Frontal cortex (tissue), 4 donors: ENCODE results near the gene HMGCLL1. TPM values are rescaled to one million over a fixed set of nuclear protein-coding genes. Genes with fewer than 3 reads are reported as not detected.
A peak's percentile ranks its signal among the peaks of the same experiment; 100 is the strongest.

Source experiments
- DNase-seq, 2 donors: peaks; one replicate each; pipeline ENCODE4 v3.0.0; 2012; ENCODE audit warnings: low spot score in 2 of 2
- FAIRE-seq: peaks from 2 replicates; lab custom pipeline; 2012; peaks lifted over from hg19 to GRCh38; lab: Jason Lieb, UNC
- total RNA-seq: library from RNA; depleted of rRNA; stranded (reverse); fragments of >200 nt; gene quantifications from one replicate; pipeline ENCODE4 v1.2.3, GENCODE V29; 2014
- donor health status: control.
- donor health status: control.
- donor health status: control.

HMGCLL1 gene
- 68.9 TPM for total RNA-seq

- no peak for FAIRE-seq
- peak; percentile 47 to 67 for DNase-seq
Observed at GRCh38 chr6:55578537-55579363, at the start of gene HMGCLL1. HMGCLL1 (minus strand) TSS chr6:55579192; CDS start chr6:55579055, 137 bp downstream.

GRCh38 chr6:55621993-55622392 is 43.0 kb upstream of the HMGCLL1 start:
- FAIRE-seq (no peak), DNase-seq (no peak)

- DNase-seq (no peak), FAIRE-seq (no peak)
Observed at GRCh38 chr6:55621244-55621643, 42.3 kb upstream of the HMGCLL1 start.

- DNase-seq: no peak
- no peak for FAIRE-seq
Observed at GRCh38 chr6:55617272-55617671, 38.3 kb upstream of the HMGCLL1 start.

- DNase-seq (no peak), FAIRE-seq (no peak)
Observed at GRCh38 chr6:55604021-55604420, 25.0 kb upstream of the HMGCLL1 start.

- no peak for FAIRE-seq
- no peak for DNase-seq
Observed at GRCh38 chr6:55601120-55601519, 22.1 kb upstream of the HMGCLL1 start.

GRCh38 chr6:55594442-55594841 is 15.4 kb upstream of the HMGCLL1 start:
- DNase-seq (no peak), FAIRE-seq (no peak)

GRCh38 chr6:55584654-55585354 is 5.8 kb upstream of the HMGCLL1 start:
- DNase-seq (no peak), FAIRE-seq (no peak)

GRCh38 chr6:55576811-55577210 is 2.2 kb downstream of the HMGCLL1 start:
- DNase-seq (no peak), FAIRE-seq (no peak)

- peak; percentile 30 for FAIRE-seq
- no peak for DNase-seq
Observed at GRCh38 chr6:55574556-55574955, 4.4 kb downstream of the HMGCLL1 start.

- FAIRE-seq (no peak), DNase-seq (no peak)
Observed at GRCh38 chr6:55569638-55570037, 9.4 kb downstream of the HMGCLL1 start.

GRCh38 chr6:55568808-55569439 is 10.1 kb downstream of the HMGCLL1 start:
- no peak for FAIRE-seq

GRCh38 chr6:55567558-55567957 is 11.4 kb downstream of the HMGCLL1 start:
- no peak for FAIRE-seq

More at GRCh38 chr6:55568808-55569439, 10.1 kb downstream of the HMGCLL1 start:
- no peak for DNase-seq

GRCh38 chr6:55566036-55566710 is 12.8 kb downstream of the HMGCLL1 start:
- DNase-seq (no peak), FAIRE-seq (no peak)

More at GRCh38 chr6:55567558-55567957, 11.4 kb downstream of the HMGCLL1 start:
- DNase-seq: no peak

GRCh38 chr6:55562318-55562717 is 16.7 kb downstream of the HMGCLL1 start:
- no peak for FAIRE-seq
- DNase-seq: no peak

- FAIRE-seq (no peak), DNase-seq (no peak)
Observed at GRCh38 chr6:55560290-55560885, 18.6 kb downstream of the HMGCLL1 start.

- FAIRE-seq (no peak), DNase-seq (no peak)
Observed at GRCh38 chr6:55557146-55557545, 21.8 kb downstream of the HMGCLL1 start.

GRCh38 chr6:55545791-55546190 is 33.2 kb downstream of the HMGCLL1 start:
- FAIRE-seq: no peak
- no peak for DNase-seq

- no peak for DNase-seq
- no peak for FAIRE-seq
Observed at GRCh38 chr6:55543633-55544309, 35.2 kb downstream of the HMGCLL1 start.
